ENCODE measurements around the gene ABCC2.

Gene ABCC2

GRCh38 chr10:99809931-99810615 is 27.6 kb downstream of the ABCC2 start:
- no peak overlapping the region for H3K4me3 ChIP-seq (ENCODE audit: low read depth in 1 of 2, low read length in 2 of 2)
- no peak overlapping the region for H3K4me2 ChIP-seq (ENCODE audit: insufficient read depth, low read length)
- H4K20me1 ChIP-seq (ENCODE audit: insufficient read depth, low read length), result no peaks in the 10 kb centered on the region
- no peaks in the 10 kb centered on the region for H3K9me3 ChIP-seq (ENCODE audit: insufficient read depth, low read length, severe bottlenecking)
- no peak overlapping the region for H3K27ac ChIP-seq (ENCODE audit: low read length)
- no peak overlapping the region for H2AFZ ChIP-seq (ENCODE audit: low read depth, low read length)
- no peak for DNase-seq
- TF ChIP-seq CTCF (IDR thresholded peaks at IDR 0.05; ENCODE audit: borderline replicate concordance, extremely low read depth, low read length, poor library complexity, severe bottlenecking) (no peak), EZH2 (IDR thresholded peaks at IDR 0.05; ENCODE audit: borderline replicate concordance, low read depth, low read length, severe bottlenecking) (no peak)
- H3K9ac ChIP-seq (ENCODE audit: low read depth, low read length), result no peak overlapping the region
- H3K4me1 ChIP-seq (ENCODE audit: insufficient read depth, low read length), result no peaks in the 10 kb centered on the region
- H3K36me3 ChIP-seq (ENCODE audit: insufficient read depth, low read length), result no peaks in the 10 kb centered on the region
- no peaks in the 10 kb centered on the region for H3K27me3 ChIP-seq (ENCODE audit: insufficient read depth, low read length, poor library complexity)
- ATAC-seq (ENCODE audit: insufficient read depth, low read depth), result no peak
- H3K79me2 ChIP-seq (ENCODE audit: insufficient read depth, low read length), result no peaks in the 10 kb centered on the region

GRCh38 chr10:99812177-99812576 is 29.7 kb downstream of the ABCC2 start:
- H3K9me3 ChIP-seq (ENCODE audit: insufficient read depth, low read length, severe bottlenecking), result no peaks in the 10 kb centered on the region
- DNase-seq (no peak), ATAC-seq (ENCODE audit: insufficient read depth, low read depth) (no peak)
- H3K27me3 ChIP-seq (ENCODE audit: insufficient read depth, low read length, poor library complexity), result no peaks in the 10 kb centered on the region
- H3K27ac ChIP-seq (ENCODE audit: low read length), result no peak overlapping the region
- no peak overlapping the region for H3K4me3 ChIP-seq (ENCODE audit: low read depth in 1 of 2, low read length in 2 of 2)
- no peaks in the 10 kb centered on the region for H3K36me3 ChIP-seq (ENCODE audit: insufficient read depth, low read length)
- H3K9ac ChIP-seq (ENCODE audit: low read depth, low read length), result no peak overlapping the region
- no peaks in the 10 kb centered on the region for H4K20me1 ChIP-seq (ENCODE audit: insufficient read depth, low read length)
- TF ChIP-seq CTCF (IDR thresholded peaks at IDR 0.05; ENCODE audit: borderline replicate concordance, extremely low read depth, low read length, poor library complexity, severe bottlenecking) (no peak), EZH2 (IDR thresholded peaks at IDR 0.05; ENCODE audit: borderline replicate concordance, low read depth, low read length, severe bottlenecking) (no peak)
- H3K79me2 ChIP-seq (ENCODE audit: insufficient read depth, low read length), result no peaks in the 10 kb centered on the region
- H3K4me1 ChIP-seq (ENCODE audit: insufficient read depth, low read length), result no peaks in the 10 kb centered on the region
- H3K4me2 ChIP-seq (ENCODE audit: insufficient read depth, low read length), result no peak overlapping the region
- no peak overlapping the region for H2AFZ ChIP-seq (ENCODE audit: low read depth, low read length)

GRCh38 chr10:99814143-99814542 is 31.7 kb downstream of the ABCC2 start:
- no peak overlapping the region for H3K4me2 ChIP-seq (ENCODE audit: insufficient read depth, low read length)
- DNase-seq (no peak), ATAC-seq (ENCODE audit: insufficient read depth, low read depth) (no peak)
- no peak overlapping the region for H3K27ac ChIP-seq (ENCODE audit: low read length)
- no peaks in the 10 kb centered on the region for H3K79me2 ChIP-seq (ENCODE audit: insufficient read depth, low read length)
- H4K20me1 ChIP-seq (ENCODE audit: insufficient read depth, low read length), result no peaks in the 10 kb centered on the region
- H3K27me3 ChIP-seq (ENCODE audit: insufficient read depth, low read length, poor library complexity), result no peaks in the 10 kb centered on the region
- TF ChIP-seq EZH2 (IDR thresholded peaks at IDR 0.05; ENCODE audit: borderline replicate concordance, low read depth, low read length, severe bottlenecking), result no peak
- no peak for TF ChIP-seq CTCF (IDR thresholded peaks at IDR 0.05; ENCODE audit: borderline replicate concordance, extremely low read depth, low read length, poor library complexity, severe bottlenecking)
- H3K36me3 ChIP-seq (ENCODE audit: insufficient read depth, low read length), result no peaks in the 10 kb centered on the region
- no peaks in the 10 kb centered on the region for H3K4me1 ChIP-seq (ENCODE audit: insufficient read depth, low read length)
- no peaks in the 10 kb centered on the region for H3K9me3 ChIP-seq (ENCODE audit: insufficient read depth, low read length, severe bottlenecking)
- no peak overlapping the region for H3K4me3 ChIP-seq (ENCODE audit: low read depth in 1 of 2, low read length in 2 of 2)
- no peak overlapping the region for H2AFZ ChIP-seq (ENCODE audit: low read depth, low read length)
- H3K9ac ChIP-seq (ENCODE audit: low read depth, low read length), result no peak overlapping the region
